GM11168 (cell line): ENCODE measurements around the gene EPAS1.

Source experiments
- in situ Hi-C: fragments of 300-500 bp; cut with MboI; formaldehyde crosslinking; loops from one replicate; pipeline ENCODE4 v1.12.0; 2022; ENCODE audit warnings: low sequenced_read_pairs; ENCODE audit not compliant: unreplicated experiment

Gene EPAS1

DNA sequence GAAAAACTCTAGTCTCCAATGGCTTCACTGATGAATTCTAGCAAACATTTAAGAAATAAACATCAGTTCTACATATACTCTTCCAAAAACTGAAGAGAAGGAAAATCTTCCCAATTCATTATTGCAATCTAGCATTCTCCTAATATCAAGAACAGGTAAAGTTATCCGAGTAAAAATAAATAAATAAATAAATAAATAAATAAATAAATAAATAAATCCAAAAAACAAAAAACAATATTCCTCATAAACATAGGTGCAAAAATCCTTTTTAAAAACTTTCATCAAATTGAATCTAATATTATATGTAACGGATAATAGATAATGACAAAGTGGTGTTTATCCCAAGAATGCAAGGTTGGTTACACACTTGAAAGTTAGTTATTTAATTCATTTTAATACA is 123.7 kb downstream of the EPAS1 start:
- in situ Hi-C loops, result no loop called here

DNA sequence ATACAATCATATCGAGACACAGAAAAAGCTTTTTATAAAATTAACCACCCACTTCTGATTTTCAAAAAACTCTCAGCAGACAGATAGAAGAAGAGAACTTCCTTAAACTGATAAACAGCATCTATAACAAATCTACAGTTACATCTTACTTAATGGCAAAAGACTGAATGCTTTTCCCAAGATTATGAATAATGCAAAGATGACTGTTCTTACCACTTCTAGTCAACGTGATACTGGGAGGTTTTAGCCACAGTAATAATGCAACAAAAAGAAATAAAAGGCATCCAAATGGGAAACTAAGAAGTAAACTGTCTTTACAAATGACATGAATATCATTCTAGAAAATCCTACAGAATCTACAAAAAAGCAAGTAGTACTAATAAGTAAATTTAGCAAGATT is 124.2 kb downstream of the EPAS1 start:
- in situ Hi-C loops, result no loop called here

DNA sequence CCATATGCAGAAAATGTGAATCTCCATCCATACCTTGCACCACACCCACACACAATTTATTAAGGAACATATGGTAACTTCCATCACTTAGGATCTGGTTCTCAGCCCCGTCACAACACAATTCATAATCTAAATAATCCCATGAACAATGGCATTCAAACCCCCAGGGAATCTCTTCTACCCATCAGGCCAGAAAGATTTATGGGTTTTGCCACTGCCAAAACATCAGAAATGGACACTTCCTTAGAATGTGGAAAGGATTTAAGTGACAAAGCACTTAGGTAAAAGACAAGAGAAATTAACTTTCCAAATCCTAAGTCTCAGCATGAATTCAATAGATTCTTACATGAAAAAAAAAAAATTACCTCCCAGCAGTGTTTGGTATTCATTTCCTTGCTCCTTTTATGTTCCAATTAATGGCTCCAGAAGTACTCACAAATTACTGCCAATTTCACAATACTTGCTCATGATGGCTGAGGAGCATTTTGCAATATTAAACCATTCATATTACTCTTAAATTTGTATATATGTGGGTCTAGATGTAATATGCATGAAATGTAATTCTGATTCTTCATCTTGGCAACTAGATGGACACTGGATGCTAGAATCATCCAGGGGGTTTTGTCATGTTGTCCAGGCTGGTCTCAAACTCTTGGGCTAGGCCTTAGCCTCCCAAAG is 125.6 kb downstream of the EPAS1 start:
- in situ Hi-C loops, result no loop called here

DNA sequence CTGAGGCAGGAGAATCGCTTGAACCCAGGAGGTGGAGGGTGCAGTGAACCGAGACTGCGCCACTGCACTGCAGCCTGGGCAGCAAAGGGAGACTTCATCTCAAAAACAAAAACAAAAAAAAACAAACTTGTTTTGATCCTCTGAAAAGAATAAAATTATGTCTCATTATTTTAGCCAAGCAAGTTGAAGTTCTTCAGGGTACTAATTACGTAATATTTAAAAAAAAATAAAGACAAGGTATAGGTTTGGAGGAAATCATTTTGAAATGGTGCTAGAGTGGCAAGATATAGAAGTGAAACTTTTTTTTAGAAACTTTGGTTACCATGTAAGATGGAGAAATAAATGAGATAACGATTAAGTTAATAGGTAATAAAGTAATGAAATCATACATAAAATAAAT is 127.7 kb downstream of the EPAS1 start:
- in situ Hi-C loops, result no loop called here

DNA sequence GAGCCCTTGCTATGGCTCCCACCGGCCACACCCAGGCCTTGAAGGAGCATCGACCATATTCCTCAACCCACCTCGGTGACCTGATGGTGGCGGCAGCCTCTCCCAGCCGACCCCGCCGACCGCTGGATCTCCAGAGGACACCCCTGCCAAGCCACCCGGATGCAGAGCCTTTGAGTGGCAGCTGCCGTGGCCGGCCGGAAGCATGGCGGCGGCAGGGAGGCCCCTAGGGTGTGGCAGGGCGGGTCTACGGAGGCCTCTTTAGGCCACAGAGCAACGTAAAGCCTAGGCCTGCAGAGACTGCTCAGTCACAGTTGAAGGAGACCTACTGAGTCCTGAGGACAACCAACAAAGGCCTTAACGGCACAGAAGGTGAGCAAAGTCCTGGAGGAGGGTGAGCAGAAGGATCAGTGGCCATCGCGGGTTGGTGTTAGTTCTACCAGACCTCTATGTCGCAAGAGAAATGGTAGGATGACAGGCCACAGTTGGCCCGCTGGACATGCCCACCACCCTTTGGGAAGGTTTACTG is 131.8 kb downstream of the EPAS1 start:
- in situ Hi-C loops, result no loop called here

DNA sequence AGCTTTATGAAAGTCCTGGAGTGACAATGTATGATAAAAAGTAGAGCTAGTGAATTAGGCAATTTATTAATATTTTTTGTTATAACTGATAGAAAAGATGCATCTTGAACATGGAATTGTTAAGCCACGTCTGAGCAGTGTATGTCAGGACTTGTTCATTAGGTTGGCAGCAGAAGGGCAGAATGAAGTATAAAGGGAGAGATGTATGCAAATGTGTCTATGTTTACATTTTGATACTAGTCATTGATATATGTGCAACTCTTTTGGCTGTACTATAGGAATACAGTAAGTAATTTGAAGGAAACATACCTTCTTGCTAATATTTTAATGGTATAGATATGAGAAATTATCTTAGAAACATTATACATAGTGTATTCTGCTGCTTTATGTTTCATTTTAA is 133.2 kb downstream of the EPAS1 start:
- in situ Hi-C loops, result no loop called here

DNA sequence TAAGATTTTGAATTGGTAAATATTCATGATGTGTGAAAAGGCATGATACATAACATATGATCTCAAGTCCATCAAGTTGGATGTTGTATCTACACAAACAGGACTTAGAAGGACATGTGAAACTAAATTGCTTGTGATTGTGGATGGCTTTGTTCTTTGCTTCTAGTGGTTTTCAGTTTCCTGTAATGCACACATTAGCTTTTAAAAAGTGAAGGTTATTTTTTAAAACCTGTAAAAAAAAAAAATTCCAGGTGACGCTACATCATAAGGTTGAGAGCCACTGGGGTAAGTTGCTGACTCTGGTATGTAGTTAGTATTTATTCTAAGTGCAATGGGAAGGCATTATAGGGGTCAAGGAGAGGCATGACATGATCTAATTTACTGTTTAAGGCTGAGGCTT is 133.8 kb downstream of the EPAS1 start:
- in situ Hi-C loops, result no loop called here

DNA sequence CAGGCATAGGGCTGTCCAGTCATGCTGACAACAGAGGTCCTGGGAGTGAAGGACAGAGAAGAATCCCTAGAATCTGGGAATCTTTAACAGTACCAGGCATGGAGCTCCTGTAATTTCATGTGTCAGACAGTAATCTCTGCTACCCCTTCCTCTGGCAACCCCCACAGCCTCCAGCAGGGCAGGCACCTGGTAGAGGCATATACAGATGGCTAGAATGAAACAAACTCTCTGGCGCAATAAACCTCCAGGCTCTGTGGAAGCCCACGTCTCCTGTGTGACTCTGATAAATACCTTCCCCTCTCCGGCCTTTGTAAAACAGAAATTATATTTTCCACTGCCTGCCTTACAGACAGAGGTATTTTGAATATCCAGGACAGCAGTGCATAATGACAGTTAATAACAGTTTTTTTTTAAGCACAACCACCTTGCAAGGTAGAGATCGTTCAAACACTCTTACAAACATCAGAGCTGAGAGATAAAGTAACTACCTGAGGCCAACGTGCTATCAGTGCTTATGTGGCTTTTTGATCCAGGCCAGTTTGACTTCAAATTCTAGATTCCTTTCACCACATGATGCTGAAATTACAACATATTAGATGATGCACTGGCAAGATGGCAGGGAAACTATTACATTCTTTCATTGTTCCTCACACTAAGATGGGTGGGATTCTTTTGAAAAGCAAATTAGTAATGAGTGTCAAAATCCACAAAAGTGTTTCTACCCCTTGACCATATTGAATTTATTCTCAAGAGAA is 134.5 kb downstream of the EPAS1 start:
- in situ Hi-C loops, result no loop called here

DNA sequence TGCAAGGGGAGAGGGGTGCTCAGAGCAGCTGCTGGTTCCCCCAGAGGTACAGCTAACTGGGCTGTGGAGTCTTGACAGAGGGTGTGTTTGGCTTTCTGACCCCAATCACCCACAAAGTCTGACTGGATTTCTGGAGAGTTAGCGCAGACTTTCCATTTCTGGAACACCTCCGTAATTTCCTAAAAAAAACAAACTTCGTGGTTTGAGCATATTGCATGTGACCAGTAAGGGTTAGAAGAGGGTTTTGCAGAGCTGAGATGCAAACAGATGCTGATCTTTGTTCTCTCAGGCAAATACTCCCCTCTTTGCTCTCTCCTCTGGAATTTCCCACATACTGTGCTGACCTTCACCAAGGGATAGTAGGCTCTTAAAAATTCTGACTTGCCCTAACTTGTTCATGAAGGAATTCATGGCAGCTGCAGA is 137.7 kb downstream of the EPAS1 start:
- in situ Hi-C loops, result no loop called here

DNA sequence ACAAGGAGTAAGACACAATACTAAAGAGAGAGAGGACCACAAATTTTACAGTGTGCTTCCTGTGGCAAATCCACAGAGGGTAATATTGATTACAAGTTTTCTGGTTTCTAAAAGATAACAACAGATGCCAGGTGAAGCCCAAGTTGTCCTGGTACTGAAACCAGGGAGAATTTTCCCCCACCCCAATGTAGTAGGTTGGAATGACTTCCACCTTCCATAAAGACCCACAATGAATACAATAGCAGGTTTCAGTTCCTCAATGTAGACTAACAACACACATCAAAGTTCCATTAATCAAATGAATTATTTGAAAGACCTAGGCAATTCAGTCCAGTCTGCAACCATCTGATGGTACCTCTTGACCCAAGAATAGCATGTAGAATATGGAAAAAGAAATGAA is 138.1 kb downstream of the EPAS1 start:
- in situ Hi-C loops, result no loop called here

DNA sequence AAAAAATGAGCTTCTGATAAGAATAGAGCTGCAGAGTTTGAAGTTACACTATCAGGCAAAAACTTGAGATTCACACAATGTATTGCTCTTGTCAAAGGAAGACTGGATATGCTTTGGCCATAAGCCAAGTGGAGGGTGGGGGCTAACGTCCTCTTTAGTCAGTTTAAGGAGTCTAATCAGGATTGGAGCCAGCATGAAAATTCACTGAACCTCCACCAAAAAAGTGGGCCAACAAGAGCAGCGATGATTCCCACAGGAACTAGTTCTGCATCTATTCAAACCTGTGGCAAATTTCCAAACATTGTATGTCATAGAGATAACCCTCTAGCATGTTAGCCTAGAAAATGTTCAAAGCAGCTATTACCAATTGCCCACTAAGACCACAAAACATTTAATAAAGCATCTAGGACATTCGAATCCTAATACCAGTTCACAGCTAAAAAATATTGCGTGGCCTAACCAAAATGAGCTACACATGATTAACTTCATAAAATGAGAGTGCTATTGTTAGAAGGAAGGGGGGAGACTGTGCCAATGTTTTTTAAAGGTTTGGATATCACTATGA is 138.7 kb downstream of the EPAS1 start:
- in situ Hi-C loops, result no loop called here
